Breast epithelium (tissue), 3 donors: ENCODE data around the gene RPS6KC1.

Experiments used
- POLR2AphosphoS5 ChIP-seq, 3 donors: sonication (generic); formaldehyde crosslinking; IDR thresholded peaks; one replicate each; pipeline ENCODE4 v1.6.1; 2017; ENCODE audit warnings: antibody characterized with exemption in 3 of 3
- TF ChIP-seq, protein P1 (sequence below), 3 donors: fragments of 450-650 bp; IDR thresholded peaks; one replicate each; pipeline ENCODE4 v1.5.1; 2016 to 2017; ENCODE audit warnings: antibody characterized with exemption in 3 of 3, mild to moderate bottlenecking in 3 of 3, moderate library complexity in 3 of 3

- TF ChIP-seq, protein P1, sequence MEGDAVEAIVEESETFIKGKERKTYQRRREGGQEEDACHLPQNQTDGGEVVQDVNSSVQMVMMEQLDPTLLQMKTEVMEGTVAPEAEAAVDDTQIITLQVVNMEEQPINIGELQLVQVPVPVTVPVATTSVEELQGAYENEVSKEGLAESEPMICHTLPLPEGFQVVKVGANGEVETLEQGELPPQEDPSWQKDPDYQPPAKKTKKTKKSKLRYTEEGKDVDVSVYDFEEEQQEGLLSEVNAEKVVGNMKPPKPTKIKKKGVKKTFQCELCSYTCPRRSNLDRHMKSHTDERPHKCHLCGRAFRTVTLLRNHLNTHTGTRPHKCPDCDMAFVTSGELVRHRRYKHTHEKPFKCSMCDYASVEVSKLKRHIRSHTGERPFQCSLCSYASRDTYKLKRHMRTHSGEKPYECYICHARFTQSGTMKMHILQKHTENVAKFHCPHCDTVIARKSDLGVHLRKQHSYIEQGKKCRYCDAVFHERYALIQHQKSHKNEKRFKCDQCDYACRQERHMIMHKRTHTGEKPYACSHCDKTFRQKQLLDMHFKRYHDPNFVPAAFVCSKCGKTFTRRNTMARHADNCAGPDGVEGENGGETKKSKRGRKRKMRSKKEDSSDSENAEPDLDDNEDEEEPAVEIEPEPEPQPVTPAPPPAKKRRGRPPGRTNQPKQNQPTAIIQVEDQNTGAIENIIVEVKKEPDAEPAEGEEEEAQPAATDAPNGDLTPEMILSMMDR (IDR thresholded peaks at IDR 0.05) = no peak
- no peak for TF ChIP-seq POLR2AphosphoS5 (IDR thresholded peaks at IDR 0.05)
Observed at GRCh38 chr1:213053455-213053854, 2.4 kb downstream of the RPS6KC1 start.
